ENCODE results near the gene GSG1L2. TPM values are rescaled to one million over a fixed set of nuclear protein-coding genes. Genes with fewer than 3 reads are reported as not detected.
A peak's percentile ranks its signal among the peaks of the same experiment; 100 is the strongest.

GSG1L2 gene
- not detected in 3 replicates for total RNA-seq
- long read RNA-seq, result 0 reads

DNA sequence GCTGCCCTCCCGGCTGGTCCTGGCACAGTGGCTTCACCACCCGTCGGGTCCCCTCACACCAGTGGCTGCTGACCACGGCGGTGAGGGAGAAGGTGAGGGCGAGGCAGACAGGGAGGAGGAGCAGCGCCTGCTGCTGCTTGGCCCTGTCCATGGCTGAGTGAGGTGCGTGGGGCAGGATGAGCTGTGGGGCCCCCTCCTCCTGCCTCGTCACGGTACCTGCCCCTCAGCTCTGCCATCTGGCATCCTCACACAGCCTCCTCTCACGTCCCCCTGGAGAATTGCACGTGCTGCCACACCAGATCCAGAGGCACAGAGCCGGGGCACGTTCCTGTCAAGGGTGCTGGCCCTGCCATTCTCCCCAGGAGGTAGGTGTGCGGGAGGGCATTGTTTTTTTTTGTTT, at the start of gene GSG1L2:
Gene GSG1L2 (minus strand): TSS at position 159 of the 400 bp plus-strand sequence. CDS start 8 bp downstream, at position 151.
- no peaks in the 10 kb centered on the region for H3K27me3 Mint-ChIP-seq (ENCODE audit: low read depth)
- H3K27ac Mint-ChIP-seq (ENCODE audit: unreplicated experiment), result peak within 1 kb of the TSS; percentile 72
- H3K9me3 Mint-ChIP-seq (ENCODE audit: low read depth), result peaks cover 3% of the 10 kb centered on the region
- H3K4me1 Mint-ChIP-seq (ENCODE audit: low read depth), result peaks cover 32% of the 10 kb centered on the region
- H3K36me3 Mint-ChIP-seq (ENCODE audit: low read depth), result no peaks in the 10 kb centered on the region
- no peak for TF ChIP-seq CTCF (IDR thresholded peaks at IDR 0.05)
- DNase-seq (ENCODE audit: low spot score), result no peak
- H3K4me3 Mint-ChIP-seq (ENCODE audit: unreplicated experiment), result no peak within 1 kb of the TSS

GRCh38 chr17:9868552-9868951, 46.7 kb upstream of the GSG1L2 start:
- no peak overlapping the region for H3K27ac Mint-ChIP-seq (ENCODE audit: unreplicated experiment)
- no peaks in the 10 kb centered on the region for H3K4me1 Mint-ChIP-seq (ENCODE audit: low read depth)
- H3K27me3 Mint-ChIP-seq (ENCODE audit: low read depth), result no peaks in the 10 kb centered on the region
- peaks cover 12% of the 10 kb centered on the region for H3K9me3 Mint-ChIP-seq (ENCODE audit: low read depth)
- peaks cover 4% of the 10 kb centered on the region for H3K36me3 Mint-ChIP-seq (ENCODE audit: low read depth)
- H3K4me3 Mint-ChIP-seq (ENCODE audit: unreplicated experiment), result no peak overlapping the region
- no peak for TF ChIP-seq CTCF (IDR thresholded peaks at IDR 0.05)
- no peak for DNase-seq (ENCODE audit: low spot score)

DNA sequence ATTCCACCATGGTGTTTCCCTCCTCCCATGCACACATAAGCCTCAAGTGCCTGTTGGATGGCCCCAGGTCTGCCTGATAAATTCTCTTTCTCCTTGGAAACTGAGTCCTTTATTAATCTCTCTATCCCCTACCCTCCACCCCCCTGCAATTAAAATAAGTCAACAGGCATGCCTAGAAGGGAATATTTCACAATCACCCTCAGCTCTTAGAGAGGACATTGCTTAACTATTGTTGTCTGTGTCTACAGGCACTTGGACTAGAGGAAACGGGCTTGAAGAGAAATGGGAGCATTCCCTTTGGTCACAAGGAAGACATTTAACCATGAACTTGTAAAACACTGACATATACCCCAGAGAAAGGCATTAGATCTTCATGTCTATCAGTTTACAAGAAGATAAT, 43.7 kb upstream of the GSG1L2 start:
- TF ChIP-seq CTCF (IDR thresholded peaks at IDR 0.05), result no peak
- no peaks in the 10 kb centered on the region for H3K4me1 Mint-ChIP-seq (ENCODE audit: low read depth)
- H3K27me3 Mint-ChIP-seq (ENCODE audit: low read depth), result no peaks in the 10 kb centered on the region

GRCh38 chr17:9862949-9863348, 41.1 kb upstream of the GSG1L2 start:
- DNase-seq (ENCODE audit: low spot score), result no peak
- no peak overlapping the region for H3K27ac Mint-ChIP-seq (ENCODE audit: unreplicated experiment)
- no peaks in the 10 kb centered on the region for H3K4me1 Mint-ChIP-seq (ENCODE audit: low read depth)
- peaks cover 35% of the 10 kb centered on the region for H3K9me3 Mint-ChIP-seq (ENCODE audit: low read depth)
- TF ChIP-seq CTCF (IDR thresholded peaks at IDR 0.05), result no peak
- no peaks in the 10 kb centered on the region for H3K27me3 Mint-ChIP-seq (ENCODE audit: low read depth)
- peaks cover 22% of the 10 kb centered on the region for H3K36me3 Mint-ChIP-seq (ENCODE audit: low read depth)
- no peak overlapping the region for H3K4me3 Mint-ChIP-seq (ENCODE audit: unreplicated experiment)

More for the DNA sequence above, 43.7 kb upstream of the GSG1L2 start:
- no peak for DNase-seq (ENCODE audit: low spot score)
- H3K27ac Mint-ChIP-seq (ENCODE audit: unreplicated experiment), result no peak overlapping the region
- peaks cover 22% of the 10 kb centered on the region for H3K9me3 Mint-ChIP-seq (ENCODE audit: low read depth)
- H3K4me3 Mint-ChIP-seq (ENCODE audit: unreplicated experiment), result no peak overlapping the region
- peaks cover 15% of the 10 kb centered on the region for H3K36me3 Mint-ChIP-seq (ENCODE audit: low read depth)

- no peak overlapping the region for H3K4me3 Mint-ChIP-seq (ENCODE audit: unreplicated experiment)
- peak; percentile 8 for TF ChIP-seq CTCF (IDR thresholded peaks at IDR 0.05)
- DNase-seq (ENCODE audit: low spot score), result no peak
- H3K9me3 Mint-ChIP-seq (ENCODE audit: low read depth), result peaks cover 40% of the 10 kb centered on the region
- peaks cover 27% of the 10 kb centered on the region for H3K36me3 Mint-ChIP-seq (ENCODE audit: low read depth)
- no peaks in the 10 kb centered on the region for H3K4me1 Mint-ChIP-seq (ENCODE audit: low read depth)
- H3K27me3 Mint-ChIP-seq (ENCODE audit: low read depth), result no peaks in the 10 kb centered on the region
- H3K27ac Mint-ChIP-seq (ENCODE audit: unreplicated experiment), result no peak overlapping the region
Measured at GRCh38 chr17:9862220-9862619, 40.3 kb upstream of the GSG1L2 start.

All from chondrocyte (in vitro differentiated cells).